Astrocyte (in vitro differentiated cells and primary cell): Measurements from ENCODE around the gene CPNE4.

ENCODE experiments used
- CTCF ChIP-seq: IDR thresholded peaks from 2 replicates; pipeline ENCODE4 v1.5.1; 2011; ENCODE audit warnings: low read depth, mild to moderate bottlenecking, inconsistent platforms, low read length, moderate library complexity; ENCODE audit not compliant: insufficient read depth
- EZH2 ChIP-seq: IDR thresholded peaks from 2 replicates; pipeline ENCODE4 v1.6.1; 2012; ENCODE audit warnings: mild to moderate bottlenecking, low read length, inconsistent platforms; ENCODE audit not compliant: insufficient read depth

GRCh38 chr3:131543714-131544113, 491.1 kb downstream of the CPNE4 start:
- TF ChIP-seq CTCF, result no peak
- TF ChIP-seq EZH2, result no peak
